Measurements from ENCODE around the gene CRYGS.

CRYGS gene

GRCh38 chr3:186489507-186489906 lies 54.7 kb downstream of the CRYGS start:
- DNase-seq, result no peak

Data from NCI-H1436 (cell line).